GM21423 (cell line): ENCODE results near the gene MERTK.
"Not testable (repeated sequence)": the region's sequence is repeated elsewhere in the genome, so short reads cannot be mapped to it uniquely, and the experiment has no call there.

Source experiments
- ATAC-seq: cut with Tn5 transposase; IDR thresholded peaks from one replicate; pipeline ENCODE4 v1.9.1; 2021; ENCODE audit warnings: mild to moderate bottlenecking, moderate library complexity; ENCODE audit not compliant: unreplicated experiment

The MERTK gene

GRCh38 chr2:112039556-112039955 lies 141.1 kb downstream of the MERTK start:
- ATAC-seq = not testable (repeated sequence)

- not testable (repeated sequence) for ATAC-seq
Measured at GRCh38 chr2:112040066-112040465, 141.7 kb downstream of the MERTK start.

- ATAC-seq = not testable (repeated sequence)
Measured at GRCh38 chr2:112041460-112041859, 143.1 kb downstream of the MERTK start.

- no peak for ATAC-seq
Measured at GRCh38 chr2:112045446-112046014, 147.1 kb downstream of the MERTK start.

- no peak for ATAC-seq
Measured at GRCh38 chr2:112046231-112046630, 147.8 kb downstream of the MERTK start.

GRCh38 chr2:112047537-112048235 lies 149.3 kb downstream of the MERTK start:
- no peak for ATAC-seq

GRCh38 chr2:112048236-112048592 lies 149.8 kb downstream of the MERTK start:
- no peak for ATAC-seq

GRCh38 chr2:112048887-112049286 lies 150.5 kb downstream of the MERTK start:
- ATAC-seq = no peak

GRCh38 chr2:112050316-112050715 lies 151.9 kb downstream of the MERTK start:
- no peak for ATAC-seq

- ATAC-seq = peak; percentile 58
Measured at GRCh38 chr2:112053917-112054846, 155.8 kb downstream of the MERTK start.

- ATAC-seq = peak; percentile 67
Measured at GRCh38 chr2:112054847-112055729, 156.7 kb downstream of the MERTK start, which contains the start of gene TMEM87B. TSS of gene TMEM87B (plus strand) at chr2:112055269. CDS start at chr2:112055592, 323 bp downstream.

GRCh38 chr2:112055730-112056625 lies 157.6 kb downstream of the MERTK start:
- ATAC-seq = no peak

GRCh38 chr2:112056626-112056987 lies 158.2 kb downstream of the MERTK start:
- ATAC-seq = no peak

- ATAC-seq = no peak
Measured at GRCh38 chr2:112059671-112060070, 161.3 kb downstream of the MERTK start.

GRCh38 chr2:112061299-112061698 lies 162.9 kb downstream of the MERTK start:
- no peak for ATAC-seq

GRCh38 chr2:112061840-112062239 lies 163.4 kb downstream of the MERTK start:
- ATAC-seq = no peak

GRCh38 chr2:112062894-112063293 lies 164.5 kb downstream of the MERTK start:
- no peak for ATAC-seq

GRCh38 chr2:112065486-112065885 lies 167.1 kb downstream of the MERTK start:
- no peak for ATAC-seq

- ATAC-seq = no peak
Measured at GRCh38 chr2:112065966-112066365, 167.6 kb downstream of the MERTK start.

GRCh38 chr2:112069794-112070193 lies 171.4 kb downstream of the MERTK start:
- not testable (repeated sequence) for ATAC-seq
